GM19438 (cell line): ENCODE data around the gene MAP3K4.

Experiments used
- ATAC-seq: cut with Tn5 transposase; IDR thresholded peaks from one replicate; pipeline ENCODE4 v1.9.1; 2021; ENCODE audit warnings: low read depth; ENCODE audit not compliant: unreplicated experiment

Gene MAP3K4

GRCh38 chr6:160991406-160992060, at the start of gene MAP3K4:
Gene MAP3K4 (plus strand): TSS chr6:160991769. CDS start chr6:160991932, 163 bp downstream.
- peak; percentile 65 for ATAC-seq

- no peak for ATAC-seq
Measured at GRCh38 chr6:160943997-160944396, 47.6 kb upstream of the MAP3K4 start.

- no peak for ATAC-seq
Measured at GRCh38 chr6:160945516-160946177, 45.9 kb upstream of the MAP3K4 start.

- ATAC-seq, result no peak
Measured at GRCh38 chr6:160949531-160949930, 42.0 kb upstream of the MAP3K4 start.

- ATAC-seq, result no peak
Measured at GRCh38 chr6:160950507-160950906, 41.1 kb upstream of the MAP3K4 start.

- no peak for ATAC-seq
Measured at GRCh38 chr6:160951187-160952030, 40.2 kb upstream of the MAP3K4 start.

- no peak for ATAC-seq
Measured at GRCh38 chr6:160952633-160953281, 38.8 kb upstream of the MAP3K4 start.

- ATAC-seq, result no peak
Measured at GRCh38 chr6:160955508-160956295, 35.9 kb upstream of the MAP3K4 start.

- ATAC-seq, result no peak
Measured at GRCh38 chr6:160956300-160957035, 35.1 kb upstream of the MAP3K4 start.

- ATAC-seq, result no peak
Measured at GRCh38 chr6:160959726-160960435, 31.7 kb upstream of the MAP3K4 start.

GRCh38 chr6:160960839-160961238, 30.7 kb upstream of the MAP3K4 start:
- no peak for ATAC-seq

- ATAC-seq, result no peak
Measured at GRCh38 chr6:160962835-160963623, 28.5 kb upstream of the MAP3K4 start.

GRCh38 chr6:160963651-160964050, 27.9 kb upstream of the MAP3K4 start:
- ATAC-seq, result no peak

- ATAC-seq, result no peak
Measured at GRCh38 chr6:160965893-160966292, 25.7 kb upstream of the MAP3K4 start.

- ATAC-seq, result no peak
Measured at GRCh38 chr6:160966493-160967229, 24.9 kb upstream of the MAP3K4 start.

GRCh38 chr6:160967351-160967750, 24.2 kb upstream of the MAP3K4 start:
- no peak for ATAC-seq

GRCh38 chr6:160967833-160968232, 23.7 kb upstream of the MAP3K4 start:
- ATAC-seq, result no peak
